ENCODE measurements around the gene ARF3. TPM values are rescaled to one million over a fixed set of nuclear protein-coding genes. Genes with fewer than 3 reads are reported as not detected.

ARF3 gene
- total and polyA plus RNA-seq, 9 of the 15 experiments (the other 6 are each of a cell fraction or from before 2014, with no cell fraction given), result 5.9 to 170 (median 64.4) TPM

- TF ChIP-seq YY1 (IDR thresholded peaks at IDR 0.05; ENCODE audit: borderline replicate concordance in 1 of 3, control insufficient read depth in 1 of 3, extremely low read depth in 1 of 3, insufficient read depth in 3 of 3, insufficient read length in 1 of 3, insufficient replicate concordance in 2 of 3, low read depth in 1 of 3, low read length in 2 of 3) (peak in 2 of 3 experiments; percentile 76 to 82), KLF16 (IDR thresholded peaks at IDR 0.05) (0 out of 2 replicates have a peak, but pooled peaks have one; percentile 41), PHF20 (IDR thresholded peaks at IDR 0.05; ENCODE audit: partially characterized antibody) (peak; percentile 35), GTF2E2 (tag; IDR thresholded peaks at IDR 0.05) (0 out of 2 replicates have a peak, but pooled peaks have one; percentile 27), MYC (IDR thresholded peaks at IDR 0.05; ENCODE audit: low read depth, low read length) (0 out of 2 replicates have a peak, but pooled peaks have one; percentile 14), MYC (CRISPR knock-in tag; IDR thresholded peaks at IDR 0.05; ENCODE audit: borderline replicate concordance, low read depth) (no peak)
- TF ChIP-seq, protein P1, sequence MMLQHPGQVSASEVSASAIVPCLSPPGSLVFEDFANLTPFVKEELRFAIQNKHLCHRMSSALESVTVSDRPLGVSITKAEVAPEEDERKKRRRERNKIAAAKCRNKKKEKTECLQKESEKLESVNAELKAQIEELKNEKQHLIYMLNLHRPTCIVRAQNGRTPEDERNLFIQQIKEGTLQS (IDR thresholded peaks at IDR 0.05), result no peak
- TF ChIP-seq, protein P1 (CRISPR knock-in tag; conservative IDR thresholded peaks at IDR 0.05), result 0 out of 2 replicates have a peak, but pooled peaks have one; percentile 45
These were observed 39.8 kb upstream of the ARF3 start (continued) for GRCh38 chr12:48996794-48997718.

Measured in K562 (cell line).